ENCODE data around the gene ADGRL3.

The ADGRL3 gene

DNA sequence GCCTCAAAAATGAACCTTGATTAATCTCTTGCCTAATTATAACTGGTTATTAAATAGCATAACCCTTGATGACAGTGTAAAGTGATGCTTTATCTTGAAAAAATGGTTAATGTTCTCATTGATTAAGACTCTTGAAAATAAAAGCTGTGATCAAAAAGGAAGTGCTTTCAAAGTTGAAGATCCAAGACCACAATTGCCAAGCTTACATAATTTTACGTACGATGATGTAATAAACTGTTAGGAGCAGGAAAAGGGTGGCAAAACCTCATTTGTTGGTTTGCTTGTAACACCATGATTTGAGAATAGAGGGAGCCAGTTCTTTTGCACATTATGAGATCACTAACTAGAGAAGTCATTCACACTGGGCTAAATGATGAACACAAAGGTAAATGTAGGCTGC lies 322.2 kb downstream of the ADGRL3 start:
- H4K20me1 ChIP-seq (ENCODE audit: insufficient read depth, low read length) = no peaks in the 10 kb centered on the region
- H3K4me1 ChIP-seq (ENCODE audit: insufficient read depth, low read length) = no peaks in the 10 kb centered on the region
- no peaks in the 10 kb centered on the region for H3K79me2 ChIP-seq (ENCODE audit: insufficient read depth, low read length)
- H3K4me3 ChIP-seq (ENCODE audit: low read depth in 1 of 2, low read length in 2 of 2) = no peak overlapping the region
- no peak overlapping the region for H3K27ac ChIP-seq (ENCODE audit: low read length)
- H3K9me3 ChIP-seq (ENCODE audit: insufficient read depth, low read length, severe bottlenecking) = no peaks in the 10 kb centered on the region
- TF ChIP-seq, protein P1, sequence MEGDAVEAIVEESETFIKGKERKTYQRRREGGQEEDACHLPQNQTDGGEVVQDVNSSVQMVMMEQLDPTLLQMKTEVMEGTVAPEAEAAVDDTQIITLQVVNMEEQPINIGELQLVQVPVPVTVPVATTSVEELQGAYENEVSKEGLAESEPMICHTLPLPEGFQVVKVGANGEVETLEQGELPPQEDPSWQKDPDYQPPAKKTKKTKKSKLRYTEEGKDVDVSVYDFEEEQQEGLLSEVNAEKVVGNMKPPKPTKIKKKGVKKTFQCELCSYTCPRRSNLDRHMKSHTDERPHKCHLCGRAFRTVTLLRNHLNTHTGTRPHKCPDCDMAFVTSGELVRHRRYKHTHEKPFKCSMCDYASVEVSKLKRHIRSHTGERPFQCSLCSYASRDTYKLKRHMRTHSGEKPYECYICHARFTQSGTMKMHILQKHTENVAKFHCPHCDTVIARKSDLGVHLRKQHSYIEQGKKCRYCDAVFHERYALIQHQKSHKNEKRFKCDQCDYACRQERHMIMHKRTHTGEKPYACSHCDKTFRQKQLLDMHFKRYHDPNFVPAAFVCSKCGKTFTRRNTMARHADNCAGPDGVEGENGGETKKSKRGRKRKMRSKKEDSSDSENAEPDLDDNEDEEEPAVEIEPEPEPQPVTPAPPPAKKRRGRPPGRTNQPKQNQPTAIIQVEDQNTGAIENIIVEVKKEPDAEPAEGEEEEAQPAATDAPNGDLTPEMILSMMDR (IDR thresholded peaks at IDR 0.05; ENCODE audit: borderline replicate concordance, extremely low read depth, low read length, poor library complexity, severe bottlenecking) = no peak
- TF ChIP-seq EZH2 (IDR thresholded peaks at IDR 0.05; ENCODE audit: borderline replicate concordance, low read depth, low read length, severe bottlenecking) = no peak
- ATAC-seq (ENCODE audit: insufficient read depth, low read depth) (no peak), DNase-seq (no peak)
- H3K4me2 ChIP-seq (ENCODE audit: insufficient read depth, low read length) = no peak overlapping the region
- no peak overlapping the region for H2AFZ ChIP-seq (ENCODE audit: low read depth, low read length)
- no peaks in the 10 kb centered on the region for H3K27me3 ChIP-seq (ENCODE audit: insufficient read depth, low read length, poor library complexity)
- H3K36me3 ChIP-seq (ENCODE audit: insufficient read depth, low read length) = no peaks in the 10 kb centered on the region
- H3K9ac ChIP-seq (ENCODE audit: low read depth, low read length) = no peak overlapping the region

DNA sequence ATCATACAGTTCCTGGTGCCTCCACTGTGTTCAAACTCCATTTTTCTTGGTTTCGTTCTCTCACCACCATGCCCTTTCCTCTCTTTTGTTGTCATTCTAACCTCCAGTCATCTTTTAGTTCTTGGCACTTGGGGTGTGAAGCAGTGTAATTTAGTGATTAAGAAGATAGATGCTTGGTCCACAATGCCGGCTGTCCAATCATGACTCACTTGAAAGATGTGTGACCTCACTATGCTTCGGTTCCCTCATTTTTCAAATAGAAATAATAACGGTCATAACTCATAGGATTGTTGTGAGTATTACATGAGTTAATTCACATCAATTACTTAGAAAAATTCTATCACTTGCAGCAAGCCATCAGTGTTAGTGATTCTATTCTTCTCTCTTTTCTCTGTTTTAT lies 327.8 kb downstream of the ADGRL3 start:
- no peaks in the 10 kb centered on the region for H3K36me3 ChIP-seq (ENCODE audit: insufficient read depth, low read length)
- H3K4me1 ChIP-seq (ENCODE audit: insufficient read depth, low read length) = no peaks in the 10 kb centered on the region
- TF ChIP-seq, protein P1 (IDR thresholded peaks at IDR 0.05; ENCODE audit: borderline replicate concordance, extremely low read depth, low read length, poor library complexity, severe bottlenecking) = no peak
- TF ChIP-seq EZH2 (IDR thresholded peaks at IDR 0.05; ENCODE audit: borderline replicate concordance, low read depth, low read length, severe bottlenecking) = no peak
- H3K4me3 ChIP-seq (ENCODE audit: low read depth in 1 of 2, low read length in 2 of 2) = no peak overlapping the region
- H3K27ac ChIP-seq (ENCODE audit: low read length) = no peak overlapping the region
- H3K79me2 ChIP-seq (ENCODE audit: insufficient read depth, low read length) = no peaks in the 10 kb centered on the region
- no peak overlapping the region for H3K4me2 ChIP-seq (ENCODE audit: insufficient read depth, low read length)
- H3K27me3 ChIP-seq (ENCODE audit: insufficient read depth, low read length, poor library complexity) = no peaks in the 10 kb centered on the region
- no peaks in the 10 kb centered on the region for H3K9me3 ChIP-seq (ENCODE audit: insufficient read depth, low read length, severe bottlenecking)
- no peaks in the 10 kb centered on the region for H4K20me1 ChIP-seq (ENCODE audit: insufficient read depth, low read length)
- no peak for ATAC-seq (ENCODE audit: insufficient read depth, low read depth)
- no peak for DNase-seq
- H3K9ac ChIP-seq (ENCODE audit: low read depth, low read length) = no peak overlapping the region
- H2AFZ ChIP-seq (ENCODE audit: low read depth, low read length) = no peak overlapping the region

DNA sequence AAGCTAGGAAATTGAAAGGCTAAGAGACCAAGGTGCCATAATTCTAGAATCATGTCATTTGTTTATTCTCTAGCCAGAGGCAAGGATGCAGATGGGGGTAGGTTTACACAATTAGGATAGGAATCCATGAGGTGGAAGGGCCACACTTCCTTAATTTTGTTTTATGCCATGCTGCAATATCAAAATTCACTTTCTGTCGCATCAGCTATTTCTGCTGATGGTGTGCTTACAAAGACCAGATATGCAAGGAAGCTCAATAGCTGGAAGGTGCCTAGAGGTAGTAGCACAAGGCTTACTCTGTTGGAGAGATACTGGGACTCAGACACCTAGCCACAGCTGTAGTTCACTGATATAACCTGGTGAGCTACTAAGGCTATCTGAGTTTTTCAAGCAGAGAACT lies 328.5 kb downstream of the ADGRL3 start:
- no peak overlapping the region for H2AFZ ChIP-seq (ENCODE audit: low read depth, low read length)
- no peaks in the 10 kb centered on the region for H3K36me3 ChIP-seq (ENCODE audit: insufficient read depth, low read length)
- TF ChIP-seq, protein P1 (IDR thresholded peaks at IDR 0.05; ENCODE audit: borderline replicate concordance, extremely low read depth, low read length, poor library complexity, severe bottlenecking) = no peak
- TF ChIP-seq EZH2 (IDR thresholded peaks at IDR 0.05; ENCODE audit: borderline replicate concordance, low read depth, low read length, severe bottlenecking) = no peak
- no peaks in the 10 kb centered on the region for H3K9me3 ChIP-seq (ENCODE audit: insufficient read depth, low read length, severe bottlenecking)
- no peaks in the 10 kb centered on the region for H3K4me1 ChIP-seq (ENCODE audit: insufficient read depth, low read length)
- no peak overlapping the region for H3K4me2 ChIP-seq (ENCODE audit: insufficient read depth, low read length)
- no peaks in the 10 kb centered on the region for H3K79me2 ChIP-seq (ENCODE audit: insufficient read depth, low read length)
- H3K27me3 ChIP-seq (ENCODE audit: insufficient read depth, low read length, poor library complexity) = no peaks in the 10 kb centered on the region
- H3K9ac ChIP-seq (ENCODE audit: low read depth, low read length) = no peak overlapping the region
- no peak overlapping the region for H3K4me3 ChIP-seq (ENCODE audit: low read depth in 1 of 2, low read length in 2 of 2)
- ATAC-seq (ENCODE audit: insufficient read depth, low read depth) (no peak), DNase-seq (no peak)
- H3K27ac ChIP-seq (ENCODE audit: low read length) = no peak overlapping the region
- H4K20me1 ChIP-seq (ENCODE audit: insufficient read depth, low read length) = no peaks in the 10 kb centered on the region

GRCh38 chr4:61531188-61531587 lies 331.1 kb downstream of the ADGRL3 start:
- ATAC-seq (ENCODE audit: insufficient read depth, low read depth) = no peak
- TF ChIP-seq, protein P1 (IDR thresholded peaks at IDR 0.05; ENCODE audit: borderline replicate concordance, extremely low read depth, low read length, poor library complexity, severe bottlenecking) = no peak
- TF ChIP-seq EZH2 (IDR thresholded peaks at IDR 0.05; ENCODE audit: borderline replicate concordance, low read depth, low read length, severe bottlenecking) = no peak
- no peaks in the 10 kb centered on the region for H4K20me1 ChIP-seq (ENCODE audit: insufficient read depth, low read length)
- no peaks in the 10 kb centered on the region for H3K4me1 ChIP-seq (ENCODE audit: insufficient read depth, low read length)
- H3K27me3 ChIP-seq (ENCODE audit: insufficient read depth, low read length, poor library complexity) = no peaks in the 10 kb centered on the region
- H2AFZ ChIP-seq (ENCODE audit: low read depth, low read length) = no peak overlapping the region
- H3K27ac ChIP-seq (ENCODE audit: low read length) = no peak overlapping the region
- no peaks in the 10 kb centered on the region for H3K79me2 ChIP-seq (ENCODE audit: insufficient read depth, low read length)
- DNase-seq = no peak
- no peak overlapping the region for H3K4me3 ChIP-seq (ENCODE audit: low read depth in 1 of 2, low read length in 2 of 2)
- no peaks in the 10 kb centered on the region for H3K9me3 ChIP-seq (ENCODE audit: insufficient read depth, low read length, severe bottlenecking)
- no peaks in the 10 kb centered on the region for H3K36me3 ChIP-seq (ENCODE audit: insufficient read depth, low read length)
- H3K4me2 ChIP-seq (ENCODE audit: insufficient read depth, low read length) = no peak overlapping the region
- no peak overlapping the region for H3K9ac ChIP-seq (ENCODE audit: low read depth, low read length)
